HEK293 (cell line): ENCODE results near the gene SMOC1.

ENCODE experiments used
- CTCF ChIA-PET: fragments of 350-600 bp; formaldehyde crosslinking; extraction: SDS; loops from one replicate; lab custom pipeline; 2021; ENCODE audit warnings: antibody characterized with exemption; lab: Yijun Ruan, JAX
- POLR2A ChIA-PET: fragments of 300-600 bp; formaldehyde crosslinking; extraction: SDS; loops from one replicate; lab custom pipeline; 2020; ENCODE audit warnings: antibody characterized with exemption, inconsistent platforms; lab: Yijun Ruan, JAX
- H3K27ac ChIP-seq: fragments of 200-500 bp; sonication (Bioruptor generic); 2 replicates; pipeline ENCODE4 v1.5.1; 2014; ENCODE audit warnings: low read depth, low read length, control low read depth, inconsistent platforms; ENCODE audit errors: extremely low read depth
- H3K36me3 ChIP-seq, 2 experiments: fragments of 200-500 bp in 1 of 2; sonication (Bioruptor generic) in 1 of 2; 1 replicate in 1 of 2; 2 replicates in 1 of 2; pipeline ENCODE4 v1.5.1; 2014 to 2017; ENCODE audit warnings: inconsistent platforms in 2 of 2, low read length in 2 of 2; ENCODE audit not compliant: control insufficient read depth in 2 of 2, insufficient read depth in 1 of 2
- H3K4me1 ChIP-seq: fragments of 200-500 bp; sonication (Bioruptor generic); 2 replicates; pipeline ENCODE4 v1.5.1; 2014; ENCODE audit warnings: mild to moderate bottlenecking, low read length, inconsistent platforms; ENCODE audit not compliant: control insufficient read depth, insufficient read depth
- H3K4me3 ChIP-seq: 2 replicates; pipeline ENCODE4 v1.5.1; 2011; ENCODE audit warnings: low read depth, mild to moderate bottlenecking, control low read depth, low read length, moderate library complexity
- H3K9me3 ChIP-seq: fragments of 200-500 bp; sonication (Bioruptor generic); 2 replicates; pipeline ENCODE4 v1.5.1; 2014; ENCODE audit warnings: low read depth, low read length, inconsistent platforms; ENCODE audit not compliant: control insufficient read depth, insufficient read depth
- AEBP2 ChIP-seq: fragments of 450-650 bp; formaldehyde crosslinking; IDR thresholded peaks from 2 replicates; pipeline ENCODE4 v1.5.1; 2016; ENCODE audit warnings: missing biosample characterization, missing genetic modification characterization, borderline replicate concordance
- ATF2 ChIP-seq: fragments of 450-650 bp; formaldehyde crosslinking; IDR thresholded peaks from 2 replicates; pipeline ENCODE4 v1.5.1; 2016; ENCODE audit warnings: missing biosample characterization, missing genetic modification characterization, low read depth
- BCL11B ChIP-seq: fragments of 450-650 bp; formaldehyde crosslinking; IDR thresholded peaks from 2 replicates; pipeline ENCODE4 v1.5.1; 2016; ENCODE audit warnings: low read depth, missing biosample characterization, missing genetic modification characterization
- BCL6B ChIP-seq: fragments of 450-650 bp; formaldehyde crosslinking; IDR thresholded peaks from 2 replicates; pipeline ENCODE4 v1.5.1; 2017; ENCODE audit warnings: missing biosample characterization, missing genetic modification characterization
- GLIS2 ChIP-seq: fragments of 450-650 bp; formaldehyde crosslinking; IDR thresholded peaks from 2 replicates; pipeline ENCODE4 v1.5.1; 2016; ENCODE audit warnings: missing biosample characterization, missing genetic modification characterization
- KLF10 ChIP-seq: fragments of 450-650 bp; IDR thresholded peaks from 2 replicates; pipeline ENCODE4 v1.5.1; 2018; ENCODE audit warnings: missing biosample characterization, mild to moderate bottlenecking, missing genetic modification characterization
- SP7 ChIP-seq: fragments of 450-650 bp; formaldehyde crosslinking; IDR thresholded peaks from 2 replicates; pipeline ENCODE4 v1.5.1; 2016; ENCODE audit warnings: missing biosample characterization, missing genetic modification characterization
- TCF7L2 ChIP-seq: IDR thresholded peaks from 2 replicates; pipeline ENCODE4 v1.6.1; 2011; ENCODE audit warnings: low read depth, mild to moderate bottlenecking, inconsistent platforms, low read length, moderate library complexity, borderline replicate concordance
- ZIC2 ChIP-seq: fragments of 450-650 bp; formaldehyde crosslinking; IDR thresholded peaks from 2 replicates; pipeline ENCODE4 v1.5.1; 2016; ENCODE audit warnings: missing biosample characterization, missing genetic modification characterization
- ZNF132 ChIP-seq: fragments of 450-650 bp; formaldehyde crosslinking; IDR thresholded peaks from 2 replicates; pipeline ENCODE4 v1.5.1; 2017; ENCODE audit warnings: missing biosample characterization, missing genetic modification characterization, borderline replicate concordance
- ZNF174 ChIP-seq: fragments of 450-650 bp; formaldehyde crosslinking; IDR thresholded peaks from 2 replicates; pipeline ENCODE4 v1.5.0; 2017; ENCODE audit warnings: missing biosample characterization, mild to moderate bottlenecking, missing genetic modification characterization
- ZNF19 ChIP-seq: fragments of 450-650 bp; formaldehyde crosslinking; IDR thresholded peaks from 2 replicates; pipeline ENCODE4; 2016; ENCODE audit warnings: missing biosample characterization, missing genetic modification characterization, low read depth
- ZNF23 ChIP-seq: fragments of 450-650 bp; formaldehyde crosslinking; IDR thresholded peaks from 2 replicates; pipeline ENCODE4 v1.5.1; 2016; ENCODE audit warnings: missing biosample characterization, missing genetic modification characterization, borderline replicate concordance
- ZNF292 ChIP-seq: fragments of 450-650 bp; formaldehyde crosslinking; IDR thresholded peaks from 2 replicates; pipeline ENCODE4 v1.5.1; 2016; ENCODE audit warnings: low read depth, missing biosample characterization, missing genetic modification characterization, borderline replicate concordance
- ZNF341 ChIP-seq: fragments of 450-650 bp; formaldehyde crosslinking; IDR thresholded peaks from 2 replicates; pipeline ENCODE4; 2016; ENCODE audit warnings: low read depth, missing biosample characterization, missing genetic modification characterization
- ZNF449 ChIP-seq: fragments of 450-650 bp; formaldehyde crosslinking; IDR thresholded peaks from 2 replicates; pipeline ENCODE4 v1.5.1; 2017; ENCODE audit warnings: missing biosample characterization, mild to moderate bottlenecking, missing genetic modification characterization, moderate library complexity
- ZNF510 ChIP-seq: fragments of 450-650 bp; formaldehyde crosslinking; IDR thresholded peaks from 2 replicates; pipeline ENCODE4 v1.5.1; 2018; ENCODE audit warnings: mild to moderate bottlenecking, missing genetic modification characterization, missing biosample characterization; ENCODE audit not compliant: insufficient replicate concordance
- ZNF514 ChIP-seq: fragments of 450-650 bp; formaldehyde crosslinking; IDR thresholded peaks from 2 replicates; pipeline ENCODE4 v1.5.1; 2016; ENCODE audit warnings: missing biosample characterization, missing genetic modification characterization
- ZNF571 ChIP-seq: fragments of 450-650 bp; formaldehyde crosslinking; IDR thresholded peaks from 2 replicates; pipeline ENCODE4 v1.5.0; 2017; ENCODE audit warnings: missing biosample characterization, missing genetic modification characterization
- ZNF585B ChIP-seq: fragments of 450-650 bp; formaldehyde crosslinking; IDR thresholded peaks from 2 replicates; pipeline ENCODE4 v1.5.1; 2016; ENCODE audit warnings: missing biosample characterization, missing genetic modification characterization
- ZNF670 ChIP-seq: fragments of 450-650 bp; formaldehyde crosslinking; IDR thresholded peaks from 2 replicates; pipeline ENCODE4 v1.5.1; 2016; ENCODE audit warnings: missing biosample characterization, missing genetic modification characterization, low read depth
- ZNF701 ChIP-seq: fragments of 450-650 bp; formaldehyde crosslinking; IDR thresholded peaks from 2 replicates; pipeline ENCODE4 v1.5.1; 2016; ENCODE audit warnings: missing biosample characterization, missing genetic modification characterization
- ZSCAN5A ChIP-seq: fragments of 450-650 bp; formaldehyde crosslinking; IDR thresholded peaks from 2 replicates; pipeline ENCODE4 v1.5.1; 2016; ENCODE audit warnings: missing biosample characterization, missing genetic modification characterization

The SMOC1 gene

GRCh38 chr14:70022771-70023445 lies 143.7 kb downstream of the SMOC1 start:
- Histone ChIP-seq H3K36me3 (peaks cover 6 to 62% of the 10 kb centered on the region in 2 experiments; a peak in 1 of 3 replicates), H3K4me1 (peaks cover 12% of the 10 kb centered on the region), H3K4me3 (no peak overlapping the region), H3K9me3 (no peaks in the 10 kb centered on the region), H3K27ac (no peak overlapping the region)
- TF ChIP-seq ZNF449 (tag by site-specific recombination) (no peak), ZNF174 (tag by site-specific recombination) (no peak), ATF2 (no peak), ZNF571 (tag by site-specific recombination) (no peak), BCL11B (tag by site-specific recombination) (no peak), ZNF670 (tag by site-specific recombination) (no peak), ZNF510 (tag by site-specific recombination) (no peak), ZNF341 (no peak), ZSCAN5A (tag by site-specific recombination) (no peak), ZNF19 (no peak), SP7 (tag by site-specific recombination) (no peak)
- CTCF ChIA-PET = interaction anchor here (1.0 to 1.7 kb wide), 2 partner anchors 146 to 204 kb away, joined by 3 to 7 read pairs; no protein-coding TSS in a partner anchor
- POLR2A ChIA-PET = no interaction called here

- Histone ChIP-seq H3K27ac (no peak overlapping the region), H3K36me3 (peaks cover 6 to 68% of the 10 kb centered on the region in 2 experiments; a peak in 1 of 3 replicates), H3K9me3 (no peaks in the 10 kb centered on the region), H3K4me1 (peaks cover 12% of the 10 kb centered on the region), H3K4me3 (no peak overlapping the region)
- TF ChIP-seq ZIC2 = no peak
- no peak for TF ChIP-seq KLF10 (tag by site-specific recombination)
- no peak for TF ChIP-seq ZNF701 (tag by site-specific recombination)
- no peak for TF ChIP-seq TCF7L2
- no peak for TF ChIP-seq ZNF514 (tag by site-specific recombination)
- no peak for TF ChIP-seq AEBP2 (tag by site-specific recombination)
- TF ChIP-seq BCL6B (tag by site-specific recombination) = no peak
- no peak for TF ChIP-seq ZNF292
- TF ChIP-seq ZNF23 (tag by site-specific recombination) = no peak
- no peak for TF ChIP-seq GLIS2 (tag by site-specific recombination)
- TF ChIP-seq ZNF132 (tag by site-specific recombination) = no peak
- TF ChIP-seq ZNF585B (tag by site-specific recombination) = no peak
- ChIA-PET CTCF (interaction anchor here (0.7 to 1.7 kb wide), 6 partner anchors 10 to 205 kb away, joined by 3 to 7 read pairs (median 5); partner anchors contain the start of gene SMOC1), POLR2A (interaction anchor here (1.3 kb wide), 1 partner anchor 145 kb away, joined by 5 read pairs; the partner anchor contains the start of gene SMOC1)
Measured at GRCh38 chr14:70023871-70024270, 144.7 kb downstream of the SMOC1 start.
